BLaER1 treated with 17β-estradiol and CSF1 and Interleukin-3, amounts not matched to agents 10 nM and 100 nM (cell line): ENCODE data around the gene PIK3R6.

Source experiments
- H3K27ac ChIP-seq, 11 experiments: shearing (Covaris generic); formaldehyde crosslinking; 2 replicates each; pipeline ENCODE4 v1.8.1; 2022
- H3K27me3 ChIP-seq, 11 experiments: shearing (Covaris generic); formaldehyde crosslinking; 2 replicates each; pipeline ENCODE4 v1.8.1; 2022
- H3K36me3 ChIP-seq, 11 experiments: shearing (Covaris generic); formaldehyde crosslinking; 2 replicates each; pipeline ENCODE4 v1.8.1; 2022
- H3K4me1 ChIP-seq, 10 experiments: shearing (Covaris generic); formaldehyde crosslinking; 2 replicates each; pipeline ENCODE4 v1.8.1; 2022
- H3K4me2 ChIP-seq, 11 experiments: shearing (Covaris generic); formaldehyde crosslinking; 2 replicates each; pipeline ENCODE4 v1.8.1; 2022
- H3K4me3 ChIP-seq, 10 experiments: shearing (Covaris generic); formaldehyde crosslinking; 2 replicates each; pipeline ENCODE4 v1.8.1; 2022
- H3K9ac ChIP-seq, 11 experiments: shearing (Covaris generic); formaldehyde crosslinking; 2 replicates each; pipeline ENCODE4 v1.8.1; 2022
- H3K9me3 ChIP-seq, 11 experiments: shearing (Covaris generic); formaldehyde crosslinking; replicated peaks in 1 of 11; 2 replicates each; pipeline ENCODE4 v1.8.1; 2022
- H4K20me1 ChIP-seq, 11 experiments: shearing (Covaris generic); formaldehyde crosslinking; 2 replicates each; pipeline ENCODE4 v1.8.1; 2022
- Cebpa-rat ChIP-seq, 11 experiments: shearing (Covaris generic); IDR thresholded peaks; 2 replicates each; pipeline ENCODE4 v1.8.1; 2022

Gene PIK3R6

DNA sequence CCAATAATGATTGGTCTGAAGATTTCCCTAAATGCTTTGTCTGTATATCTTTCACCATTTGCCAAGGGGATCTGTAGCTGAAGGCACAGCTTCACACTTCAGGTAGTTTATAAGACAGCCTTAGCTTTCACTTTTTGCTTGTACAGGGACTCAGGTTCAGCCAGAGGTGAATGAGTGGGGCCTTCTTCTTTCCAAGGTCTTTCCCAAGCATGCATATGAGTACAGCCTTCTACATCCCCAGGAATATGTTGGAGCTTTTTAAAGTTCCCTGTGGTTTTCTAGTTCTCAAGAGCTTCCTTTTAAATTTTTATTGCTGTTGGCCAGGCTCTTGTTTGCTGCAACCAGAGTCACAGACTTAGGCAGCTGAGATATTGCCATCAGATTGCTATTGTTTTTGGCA, 91.2 kb downstream of the PIK3R6 start:
- no peak for TF ChIP-seq Cebpa-rat (IDR thresholded peaks at IDR 0.05)
- Histone ChIP-seq H3K27me3 (no peaks in the 10 kb centered on the region), H3K9me3 (peaks cover 14 to 22% (median 18%) of the 10 kb centered on the region in 11 experiments; a peak in 21 of 22 replicates), H3K4me3 (no peak overlapping the region), H3K36me3 (no peaks in the 10 kb centered on the region), H3K9ac (peak overlapping the region in 1 of 11 experiments; percentile 19; a peak in 1 of 22 replicates), H3K4me2 (peak overlapping the region in 9 of 11 experiments; percentile 3 to 78 (median 51); a peak in 15 of 22 replicates), H4K20me1 (no peaks in the 10 kb centered on the region), H3K4me1 (peaks cover 4 to 39% (median 18%) of the 10 kb centered on the region in 10 experiments; a peak in 18 of 20 replicates), H3K27ac (peak overlapping the region in 4 of 11 experiments; percentile 31 to 66 (median 58); a peak in 9 of 22 replicates)

DNA sequence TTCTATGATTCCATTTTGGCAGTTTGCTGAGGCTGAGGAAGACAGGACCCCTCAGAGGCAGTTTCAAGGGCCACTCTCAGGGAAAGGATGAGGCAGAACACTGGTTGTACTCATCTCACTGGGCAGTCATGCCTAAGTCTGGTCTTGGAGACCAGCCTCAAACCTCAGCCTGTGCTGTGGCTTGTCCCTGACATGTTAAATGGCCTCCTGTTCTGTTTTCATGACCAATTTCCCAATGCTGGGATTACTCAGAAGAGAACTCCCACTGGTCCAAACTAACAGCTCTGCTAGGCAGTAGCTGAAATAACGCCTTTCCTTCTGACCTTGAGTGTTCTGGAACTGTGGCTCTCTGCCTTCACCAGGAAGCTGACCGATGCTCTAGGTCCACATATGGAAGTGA, 100.7 kb downstream of the PIK3R6 start:
- no peak overlapping the region for H3K27ac ChIP-seq
- no peak for TF ChIP-seq Cebpa-rat (IDR thresholded peaks at IDR 0.05)
- no peak overlapping the region for H3K4me3 ChIP-seq
- H3K36me3 ChIP-seq = no peaks in the 10 kb centered on the region
- H4K20me1 ChIP-seq = no peaks in the 10 kb centered on the region
- H3K4me2 ChIP-seq = no peak overlapping the region
- peaks cover 0 to 9% (median 0%) of the 10 kb centered on the region in 10 experiments; a peak in 4 of 20 replicates for H3K4me1 ChIP-seq
- no peaks in the 10 kb centered on the region for H3K27me3 ChIP-seq
- peaks cover 10 to 17% (median 14%) of the 10 kb centered on the region in 11 experiments for H3K9me3 ChIP-seq
- H3K9ac ChIP-seq = no peak overlapping the region

DNA sequence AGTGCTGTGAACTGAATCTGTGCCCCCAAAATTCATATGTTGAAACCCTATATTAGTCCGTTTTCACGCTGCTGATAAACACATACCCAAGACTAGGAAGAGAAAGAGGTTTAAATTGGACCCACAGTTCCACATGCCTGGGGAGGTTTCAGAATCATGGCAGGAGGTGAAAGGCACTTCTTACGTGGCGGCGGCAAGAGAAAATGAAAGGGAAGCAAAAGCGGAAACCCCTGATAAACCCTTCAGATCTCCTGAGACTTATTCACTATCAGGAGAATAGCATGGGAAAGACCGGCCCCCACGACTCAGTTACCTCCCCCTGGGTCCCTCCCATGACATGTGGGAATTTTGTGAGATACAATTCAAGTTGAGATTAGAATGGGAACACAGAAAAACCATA, 105.5 kb downstream of the PIK3R6 start:
- Histone ChIP-seq H3K36me3 (no peaks in the 10 kb centered on the region), H3K4me3 (no peak overlapping the region), H3K4me2 (no peak overlapping the region), H3K9me3 (peaks cover 11 to 25% (median 18%) of the 10 kb centered on the region in 11 experiments), H3K9ac (no peak overlapping the region), H3K27ac (no peak overlapping the region), H3K27me3 (no peaks in the 10 kb centered on the region), H4K20me1 (no peaks in the 10 kb centered on the region), H3K4me1 (no peaks in the 10 kb centered on the region)
- TF ChIP-seq Cebpa-rat (IDR thresholded peaks at IDR 0.05) = no peak

DNA sequence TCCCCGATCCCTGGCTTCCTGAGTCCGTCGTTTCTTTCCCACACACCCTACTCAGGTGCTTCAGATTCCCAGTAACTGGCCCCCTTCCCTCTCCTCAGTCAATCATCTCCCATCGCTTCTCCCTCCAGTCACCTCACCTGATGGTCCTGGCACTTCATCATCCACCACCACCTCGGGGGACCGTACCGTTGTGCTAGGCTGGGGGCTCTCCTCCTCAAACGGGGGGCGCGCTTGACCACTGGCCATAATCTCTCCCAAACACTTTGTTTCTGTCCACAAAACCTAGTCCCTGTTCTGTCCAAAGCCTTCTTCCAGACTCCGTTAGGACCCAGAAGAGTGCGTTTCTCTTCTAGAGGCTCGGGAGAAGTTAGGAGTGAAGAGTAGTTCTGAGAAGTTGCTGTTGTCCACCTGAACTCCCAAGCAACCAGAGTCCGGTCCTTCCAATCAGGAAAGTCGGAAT, 109.3 kb downstream of the PIK3R6 start, which contains the start of gene SPDYE4:
Gene SPDYE4 (minus strand): TSS at position 410 of the 460 bp plus-strand sequence. CDS start 164 bp downstream, at position 246.
- no peaks in the 10 kb centered on the region for H3K4me1 ChIP-seq
- no peaks in the 10 kb centered on the region for H3K36me3 ChIP-seq
- TF ChIP-seq Cebpa-rat (IDR thresholded peaks at IDR 0.05) = no peak
- no peak within 1 kb of the TSS for H3K9ac ChIP-seq
- no peak within 1 kb of the TSS for H3K4me3 ChIP-seq
- no peaks in the 10 kb centered on the region for H4K20me1 ChIP-seq
- no peak within 1 kb of the TSS for H3K27ac ChIP-seq
- no peaks in the 10 kb centered on the region for H3K27me3 ChIP-seq
- peaks cover 11 to 23% (median 17%) of the 10 kb centered on the region in 11 experiments for H3K9me3 ChIP-seq
- no peak within 1 kb of the TSS for H3K4me2 ChIP-seq

DNA sequence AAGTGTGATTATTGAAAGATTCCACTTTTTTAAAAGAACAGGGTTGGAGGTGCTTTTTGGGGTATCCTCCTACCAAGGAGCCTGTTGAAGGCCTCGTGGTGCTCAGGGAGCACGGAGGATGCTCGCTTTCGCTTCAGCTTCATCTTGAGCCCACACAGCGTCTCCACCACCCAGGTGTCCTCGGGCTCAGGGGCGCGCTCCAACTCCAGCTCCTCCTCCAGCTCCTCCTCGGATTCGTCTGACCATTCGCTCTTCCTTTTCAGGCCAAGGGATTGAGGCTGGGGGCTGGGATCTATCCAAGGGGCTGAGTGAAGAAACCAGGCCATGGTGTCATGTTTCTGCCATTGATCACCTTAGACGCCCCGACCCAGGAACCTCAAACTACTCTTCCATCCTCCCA, 110.3 kb downstream of the PIK3R6 start:
- Histone ChIP-seq H3K27ac (no peak overlapping the region), H3K36me3 (no peaks in the 10 kb centered on the region), H3K27me3 (no peaks in the 10 kb centered on the region), H4K20me1 (no peaks in the 10 kb centered on the region), H3K4me1 (no peaks in the 10 kb centered on the region), H3K9me3 (peaks cover 6 to 13% (median 8%) of the 10 kb centered on the region in 11 experiments), H3K9ac (no peak overlapping the region), H3K4me2 (no peak overlapping the region), H3K4me3 (no peak overlapping the region)
- no peak for TF ChIP-seq Cebpa-rat (IDR thresholded peaks at IDR 0.05)

DNA sequence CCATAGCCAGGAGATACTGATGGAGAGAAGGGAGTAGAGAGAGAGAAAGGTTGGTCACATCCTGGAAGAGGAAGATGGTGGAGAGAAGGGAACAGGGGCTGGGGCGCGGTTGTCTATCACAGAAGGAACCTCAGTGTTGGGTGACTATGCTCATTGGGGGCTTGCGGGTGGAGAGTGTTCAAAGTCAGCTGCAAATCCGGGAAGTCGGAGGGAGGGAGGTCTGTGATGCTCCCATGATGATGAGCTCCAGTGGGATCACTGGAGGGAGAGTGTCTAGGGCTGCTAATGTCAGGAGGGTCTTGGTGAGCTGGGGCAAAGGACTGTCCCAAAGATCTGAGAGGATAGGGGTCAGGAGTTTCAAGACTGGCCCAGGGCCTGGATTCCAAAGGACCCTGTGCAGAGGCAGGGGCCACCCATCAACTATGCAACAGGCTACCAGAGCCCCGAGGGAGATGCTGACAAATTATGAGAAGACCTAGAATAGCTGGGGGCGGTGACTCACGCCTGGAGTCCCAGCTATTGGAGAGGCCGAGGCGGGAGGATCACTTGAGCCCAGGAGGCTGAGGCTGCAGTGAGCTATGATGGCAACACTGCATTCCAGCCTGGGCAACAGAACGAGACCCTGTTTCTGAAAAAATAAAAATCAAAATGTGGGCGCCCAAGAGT, 111.8 kb downstream of the PIK3R6 start:
- H3K27me3 ChIP-seq = no peaks in the 10 kb centered on the region
- H3K4me1 ChIP-seq = no peaks in the 10 kb centered on the region
- H3K4me3 ChIP-seq = no peak overlapping the region
- no peak overlapping the region for H3K27ac ChIP-seq
- H3K9me3 ChIP-seq = peaks cover 0 to 2% (median 0%) of the 10 kb centered on the region in 11 experiments; a peak in 2 of 22 replicates
- no peak for TF ChIP-seq Cebpa-rat (IDR thresholded peaks at IDR 0.05)
- H3K9ac ChIP-seq = no peak overlapping the region
- H4K20me1 ChIP-seq = no peaks in the 10 kb centered on the region
- no peak overlapping the region for H3K4me2 ChIP-seq
- H3K36me3 ChIP-seq = no peaks in the 10 kb centered on the region

DNA sequence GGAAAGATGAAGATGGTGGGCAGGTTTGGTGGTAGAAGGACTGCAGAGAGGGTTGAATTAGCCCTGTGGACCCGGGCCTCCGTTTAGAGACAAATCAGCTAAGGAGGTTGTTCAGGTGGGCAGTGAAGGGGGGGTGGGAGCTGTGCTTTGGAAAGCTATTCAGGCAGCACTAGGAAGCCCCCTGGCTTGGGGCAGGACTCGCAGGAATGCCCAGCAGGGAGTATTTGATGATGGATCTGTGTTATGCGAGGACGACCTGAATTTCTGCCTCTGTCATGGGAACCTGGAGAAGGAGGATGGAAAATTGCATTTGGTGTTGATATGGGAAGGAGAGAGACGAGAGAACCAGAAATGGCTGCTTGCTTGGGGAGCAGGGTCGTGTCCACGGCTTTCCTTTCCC, 112.6 kb downstream of the PIK3R6 start:
- no peaks in the 10 kb centered on the region for H4K20me1 ChIP-seq
- no peak overlapping the region for H3K27ac ChIP-seq
- no peak overlapping the region for H3K4me3 ChIP-seq
- H3K4me1 ChIP-seq = no peaks in the 10 kb centered on the region
- H3K4me2 ChIP-seq = no peak overlapping the region
- H3K9me3 ChIP-seq = no peaks in the 10 kb centered on the region
- no peak overlapping the region for H3K9ac ChIP-seq
- TF ChIP-seq Cebpa-rat (IDR thresholded peaks at IDR 0.05) = no peak
- no peaks in the 10 kb centered on the region for H3K36me3 ChIP-seq
- H3K27me3 ChIP-seq = no peaks in the 10 kb centered on the region

DNA sequence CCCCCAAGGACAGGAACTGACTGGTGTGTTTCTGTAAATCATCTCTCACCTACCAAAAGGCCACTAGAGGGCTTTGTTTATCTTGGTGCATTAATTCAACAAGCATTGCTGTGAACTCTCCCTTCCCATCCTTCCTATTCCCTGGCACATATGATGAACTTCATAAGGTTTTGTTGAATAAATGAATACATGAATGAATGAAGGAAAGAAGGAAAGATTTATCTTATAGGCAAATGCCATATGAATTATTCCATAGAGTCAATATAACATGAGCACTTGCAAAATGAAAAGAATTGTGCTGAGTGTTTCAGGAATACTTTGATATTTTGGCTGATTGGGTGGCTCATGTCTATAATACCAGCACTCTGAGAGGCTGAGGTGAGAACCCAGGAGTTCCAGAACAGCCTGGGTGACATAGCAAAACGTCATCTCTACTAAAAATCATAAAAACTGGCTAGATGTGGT, 113.5 kb downstream of the PIK3R6 start:
- Histone ChIP-seq H3K4me3 (no peak overlapping the region), H4K20me1 (no peaks in the 10 kb centered on the region), H3K4me2 (no peak overlapping the region), H3K36me3 (no peaks in the 10 kb centered on the region), H3K27me3 (no peaks in the 10 kb centered on the region), H3K9ac (no peak overlapping the region), H3K9me3 (no peaks in the 10 kb centered on the region), H3K27ac (no peak overlapping the region), H3K4me1 (no peaks in the 10 kb centered on the region)
- no peak for TF ChIP-seq Cebpa-rat (IDR thresholded peaks at IDR 0.05)

DNA sequence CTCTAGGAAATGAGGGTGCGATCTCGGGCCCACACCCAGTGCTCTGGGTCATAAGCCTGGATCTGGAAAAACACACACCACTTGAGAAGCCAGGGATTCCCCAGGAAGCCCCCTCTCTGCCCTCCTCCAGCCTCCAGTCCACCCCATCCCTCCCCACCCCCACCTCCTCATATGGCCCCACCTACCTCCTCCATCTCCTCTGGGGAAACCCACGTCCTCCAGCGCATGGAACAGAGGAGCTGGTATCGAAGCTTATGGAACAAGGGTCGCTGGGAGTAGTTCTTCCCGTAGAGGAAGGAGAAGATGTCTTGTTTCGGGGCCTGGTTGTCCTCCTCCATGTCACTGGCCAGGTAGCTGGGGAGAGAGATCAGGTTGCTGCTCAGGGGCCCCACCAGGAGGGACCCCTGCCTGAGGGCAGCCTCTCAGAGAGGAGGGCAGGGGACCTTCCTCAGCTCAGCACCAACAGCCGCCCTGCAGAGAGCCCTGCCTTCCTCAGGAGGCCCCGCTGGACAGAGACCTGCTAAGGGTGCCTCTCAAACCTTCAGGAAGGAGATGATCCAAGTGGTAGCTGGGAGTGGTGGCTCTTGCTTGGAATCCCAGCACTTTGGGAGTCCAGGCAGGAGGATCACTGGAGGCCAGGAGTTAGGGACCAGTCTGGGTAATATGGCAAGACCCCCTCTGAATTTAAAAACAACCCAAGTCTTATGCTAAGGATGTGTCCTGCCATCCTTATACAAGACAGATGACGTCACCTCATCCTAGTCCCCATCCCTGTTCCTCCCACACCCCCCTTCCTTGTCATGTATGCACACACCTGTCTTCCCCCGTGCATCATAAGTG, 114.1 kb downstream of the PIK3R6 start:
- Histone ChIP-seq H3K4me3 (no peak overlapping the region), H3K9me3 (peaks cover 0 to under 1% (median 0%) of the 10 kb centered on the region in 11 experiments; a peak in 2 of 22 replicates), H3K9ac (no peak overlapping the region), H3K27ac (no peak overlapping the region), H3K4me2 (no peak overlapping the region), H4K20me1 (no peaks in the 10 kb centered on the region), H3K27me3 (no peaks in the 10 kb centered on the region), H3K36me3 (no peaks in the 10 kb centered on the region), H3K4me1 (no peaks in the 10 kb centered on the region)
- no peak for TF ChIP-seq Cebpa-rat (IDR thresholded peaks at IDR 0.05)
